Measurements from ENCODE around the gene SFSWAP. TPM values are rescaled to one million over a fixed set of nuclear protein-coding genes. Genes with fewer than 3 reads are reported as not detected.
A peak's percentile ranks its signal among the peaks of the same experiment; 100 is the strongest.

SFSWAP gene
- total RNA-seq, 4 donors from 2014 or later = 49.8 to 88.8 (median 71.3) TPM

- H3K36me3 ChIP-seq = peaks cover 0 to 74% (median 8%) of the 10 kb centered on the region in 3 donors
Measured at GRCh38 chr12:131786331-131786730, 75.4 kb downstream of the SFSWAP start.

GRCh38 chr12:131787143-131787660 lies 76.3 kb downstream of the SFSWAP start:
- 78% methylated on average over 15 to 17 of the region's 17 CpGs for WGBS, 2 donors
- Histone ChIP-seq H3K36me3 (peaks cover 0 to 73% (median 8%) of the 10 kb centered on the region in 3 donors), H3K4me3 (no peak overlapping the region), H3K27me3 (no peaks in the 10 kb centered on the region), H3K27ac (no peak overlapping the region), H3K4me1 (peaks cover 0 to 29% (median 0%) of the 10 kb centered on the region in 4 donors), H3K9me3 (no peaks in the 10 kb centered on the region)
- DNase-seq (ENCODE audit: low spot score in 2 of 2) = no peak
- TF ChIP-seq, protein P1, sequence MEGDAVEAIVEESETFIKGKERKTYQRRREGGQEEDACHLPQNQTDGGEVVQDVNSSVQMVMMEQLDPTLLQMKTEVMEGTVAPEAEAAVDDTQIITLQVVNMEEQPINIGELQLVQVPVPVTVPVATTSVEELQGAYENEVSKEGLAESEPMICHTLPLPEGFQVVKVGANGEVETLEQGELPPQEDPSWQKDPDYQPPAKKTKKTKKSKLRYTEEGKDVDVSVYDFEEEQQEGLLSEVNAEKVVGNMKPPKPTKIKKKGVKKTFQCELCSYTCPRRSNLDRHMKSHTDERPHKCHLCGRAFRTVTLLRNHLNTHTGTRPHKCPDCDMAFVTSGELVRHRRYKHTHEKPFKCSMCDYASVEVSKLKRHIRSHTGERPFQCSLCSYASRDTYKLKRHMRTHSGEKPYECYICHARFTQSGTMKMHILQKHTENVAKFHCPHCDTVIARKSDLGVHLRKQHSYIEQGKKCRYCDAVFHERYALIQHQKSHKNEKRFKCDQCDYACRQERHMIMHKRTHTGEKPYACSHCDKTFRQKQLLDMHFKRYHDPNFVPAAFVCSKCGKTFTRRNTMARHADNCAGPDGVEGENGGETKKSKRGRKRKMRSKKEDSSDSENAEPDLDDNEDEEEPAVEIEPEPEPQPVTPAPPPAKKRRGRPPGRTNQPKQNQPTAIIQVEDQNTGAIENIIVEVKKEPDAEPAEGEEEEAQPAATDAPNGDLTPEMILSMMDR (IDR thresholded peaks at IDR 0.05) = no peak
- no peak for TF ChIP-seq EP300 (IDR thresholded peaks at IDR 0.05)
- TF ChIP-seq POLR2A (IDR thresholded peaks at IDR 0.05) = no peak

More at GRCh38 chr12:131786331-131786730, 75.4 kb downstream of the SFSWAP start:
- WGBS, 2 donors = 85 to 86% methylated on average over 12 of the region's 15 CpGs
- Histone ChIP-seq H3K9me3 (no peaks in the 10 kb centered on the region), H3K4me1 (peaks cover 0 to 29% (median 0%) of the 10 kb centered on the region in 4 donors), H3K27me3 (no peaks in the 10 kb centered on the region), H3K4me3 (no peak overlapping the region), H3K27ac (no peak overlapping the region)
- TF ChIP-seq POLR2A (IDR thresholded peaks at IDR 0.05) = no peak
- no peak for TF ChIP-seq EP300 (IDR thresholded peaks at IDR 0.05)
- TF ChIP-seq, protein P1 (IDR thresholded peaks at IDR 0.05) = no peak
- no peak for DNase-seq (ENCODE audit: low spot score in 2 of 2)

DNA sequence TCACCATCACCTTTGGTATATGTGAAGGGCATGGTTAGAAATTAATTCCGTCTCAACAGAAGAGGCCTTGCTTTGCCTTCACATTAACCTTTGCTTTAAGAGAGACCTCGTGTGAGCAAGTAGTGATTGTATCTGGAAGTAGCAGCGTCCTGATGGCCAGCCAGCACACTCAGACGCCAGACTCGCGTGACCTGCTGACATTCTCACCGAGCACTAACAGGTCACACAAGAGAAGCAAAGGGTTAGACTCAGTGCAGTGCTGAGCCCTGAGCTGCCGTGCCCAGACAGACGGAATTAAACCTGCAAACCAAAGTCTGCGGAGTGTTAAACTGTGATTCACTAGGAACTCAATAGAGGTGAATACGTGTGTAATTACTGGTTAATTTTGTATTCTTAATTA lies 77.2 kb downstream of the SFSWAP start:
- Histone ChIP-seq H3K27ac (no peak overlapping the region), H3K4me3 (no peak overlapping the region), H3K36me3 (peaks cover 0 to 77% (median 13%) of the 10 kb centered on the region in 3 donors), H3K9me3 (no peaks in the 10 kb centered on the region), H3K4me1 (peaks cover 0 to 29% (median 0%) of the 10 kb centered on the region in 4 donors), H3K27me3 (no peaks in the 10 kb centered on the region)
- TF ChIP-seq POLR2A (IDR thresholded peaks at IDR 0.05) (no peak), EP300 (IDR thresholded peaks at IDR 0.05) (no peak)
- TF ChIP-seq, protein P1 (IDR thresholded peaks at IDR 0.05) = no peak
- DNase-seq (ENCODE audit: low spot score in 2 of 2) = no peak
- 70 to 71% methylated on average over 11 of the region's 11 CpGs for WGBS, 2 donors

DNA sequence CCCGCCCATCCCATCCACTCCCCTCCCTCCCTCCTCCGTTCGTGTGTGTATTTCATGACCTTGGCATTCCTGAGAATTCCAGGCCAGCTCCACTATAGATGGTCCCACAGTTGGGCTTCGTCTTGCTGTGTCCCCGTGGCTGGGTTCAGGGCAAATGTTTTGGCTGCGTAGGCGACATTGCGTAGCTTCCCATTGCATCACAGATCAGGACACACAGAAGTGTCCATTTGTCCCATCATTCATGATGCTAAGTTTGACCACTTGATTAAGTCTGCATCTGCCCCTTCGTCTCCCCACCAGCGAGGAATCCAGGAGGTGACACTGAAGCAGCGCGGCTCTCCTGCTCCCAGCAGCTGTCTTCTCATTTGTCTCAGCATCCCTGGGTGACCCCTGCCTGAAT lies 78.7 kb downstream of the SFSWAP start:
- TF ChIP-seq, protein P1 (IDR thresholded peaks at IDR 0.05) = no peak
- TF ChIP-seq EP300 (IDR thresholded peaks at IDR 0.05) (no peak), POLR2A (IDR thresholded peaks at IDR 0.05) (no peak)
- peak overlapping the region in 1 of 4 donors; percentile 49 for H3K27ac ChIP-seq
- H3K4me3 ChIP-seq = no peak overlapping the region
- H3K9me3 ChIP-seq = no peaks in the 10 kb centered on the region
- peaks cover 0 to 90% (median 15%) of the 10 kb centered on the region in 3 donors for H3K36me3 ChIP-seq
- 58 to 59% methylated on average over 12 of the region's 12 CpGs for WGBS, 2 donors
- H3K27me3 ChIP-seq = no peaks in the 10 kb centered on the region
- DNase-seq (ENCODE audit: low spot score in 2 of 2) = no peak
- H3K4me1 ChIP-seq = peaks cover 0 to 21% (median 0%) of the 10 kb centered on the region in 4 donors

- Histone ChIP-seq H3K36me3 (peaks cover 0 to 88% (median 10%) of the 10 kb centered on the region in 3 donors), H3K4me1 (peaks cover 0 to 8% (median 0%) of the 10 kb centered on the region in 4 donors), H3K9me3 (no peaks in the 10 kb centered on the region), H3K27ac (peak overlapping the region in 2 of 4 donors; percentile 41 to 60), H3K27me3 (no peaks in the 10 kb centered on the region), H3K4me3 (no peak overlapping the region)
- no peak for TF ChIP-seq POLR2A (IDR thresholded peaks at IDR 0.05)
- TF ChIP-seq, protein P1 (IDR thresholded peaks at IDR 0.05) = no peak
- no peak for TF ChIP-seq EP300 (IDR thresholded peaks at IDR 0.05)
- DNase-seq (ENCODE audit: low spot score in 2 of 2) = no peak
- WGBS, 2 donors = 62 to 64% methylated on average over 19 of the region's 19 CpGs
Measured at GRCh38 chr12:131793243-131794022, 82.5 kb downstream of the SFSWAP start.

Measured in tibial nerve (tissue), 4 donors.